Stomach smooth muscle (tissue), 2 donors: ENCODE data around the gene FLT4.

ENCODE experiments used
- H3K27ac ChIP-seq: one replicate; pipeline ENCODE4 v1.7.0; 2013; ENCODE audit warnings: mild to moderate bottlenecking, low read length, inconsistent platforms
- H3K27me3 ChIP-seq, 2 donors: one replicate each; pipeline ENCODE4 v1.7.0; 2013; ENCODE audit warnings: low read length in 2 of 2; ENCODE audit not compliant: insufficient read depth in 2 of 2, control insufficient read depth in 1 of 2
- H3K36me3 ChIP-seq, 2 donors: one replicate each; pipeline ENCODE4 v1.7.0; 2013; ENCODE audit warnings: low read length in 2 of 2; ENCODE audit not compliant: control insufficient read depth in 2 of 2, insufficient read depth in 2 of 2
- H3K4me1 ChIP-seq: one replicate; pipeline ENCODE4 v1.7.0; 2013; ENCODE audit warnings: low read length; ENCODE audit not compliant: control insufficient read depth, insufficient read depth
- H3K4me3 ChIP-seq, 2 donors: one replicate each; pipeline ENCODE4 v1.7.0; 2013; ENCODE audit warnings: low read length in 2 of 2
- H3K9ac ChIP-seq, 2 donors: one replicate each; pipeline ENCODE4 v1.7.0; 2013; ENCODE audit warnings: low read length in 2 of 2, mild to moderate bottlenecking in 1 of 2
- H3K9me3 ChIP-seq, 2 donors: one replicate each; pipeline ENCODE4 v1.7.0; 2013; ENCODE audit warnings: low read length in 2 of 2; ENCODE audit not compliant: control insufficient read depth in 2 of 2
- donor health status: healthy.
- donor health status: Pancreatic carcinoma.

The FLT4 gene

GRCh38 chr5:180586204-180586603 is 63.2 kb downstream of the FLT4 start:
- Histone ChIP-seq H3K4me3 (no peak overlapping the region), H3K4me1 (no peaks in the 10 kb centered on the region), H3K27ac (no peak overlapping the region), H3K9ac (no peak overlapping the region), H3K36me3 (no peaks in the 10 kb centered on the region), H3K27me3 (peaks cover 10 to 22% of the 10 kb centered on the region in 2 donors), H3K9me3 (peaks cover 0 to 3% of the 10 kb centered on the region in 2 donors)

- no peak overlapping the region for H3K4me3 ChIP-seq
- no peaks in the 10 kb centered on the region for H3K36me3 ChIP-seq
- no peak overlapping the region for H3K9ac ChIP-seq
- no peaks in the 10 kb centered on the region for H3K4me1 ChIP-seq
- no peak overlapping the region for H3K27ac ChIP-seq
- H3K27me3 ChIP-seq: peaks cover 0 to 2% of the 10 kb centered on the region in 2 donors
- peaks cover 0 to 3% of the 10 kb centered on the region in 2 donors for H3K9me3 ChIP-seq
Measured at GRCh38 chr5:180583738-180584137, 65.7 kb downstream of the FLT4 start.

- Histone ChIP-seq H3K9ac (no peak overlapping the region), H3K27me3 (no peaks in the 10 kb centered on the region), H3K4me3 (no peak overlapping the region), H3K4me1 (no peaks in the 10 kb centered on the region), H3K27ac (no peak overlapping the region), H3K9me3 (peaks cover 0 to 3% of the 10 kb centered on the region in 2 donors), H3K36me3 (peaks cover 2 to 8% of the 10 kb centered on the region in 2 donors)
Measured at GRCh38 chr5:180580681-180581080, 68.7 kb downstream of the FLT4 start.

- Histone ChIP-seq H3K27ac (no peak overlapping the region), H3K9ac (no peak overlapping the region), H3K36me3 (peaks cover 18 to 27% of the 10 kb centered on the region in 2 donors), H3K27me3 (no peaks in the 10 kb centered on the region), H3K9me3 (no peaks in the 10 kb centered on the region), H3K4me3 (no peak overlapping the region), H3K4me1 (no peaks in the 10 kb centered on the region)
Measured at GRCh38 chr5:180575571-180575970, 73.8 kb downstream of the FLT4 start.

GRCh38 chr5:180568914-180569313 is 80.5 kb downstream of the FLT4 start:
- no peaks in the 10 kb centered on the region for H3K4me1 ChIP-seq
- no peak overlapping the region for H3K27ac ChIP-seq
- no peaks in the 10 kb centered on the region for H3K9me3 ChIP-seq
- H3K36me3 ChIP-seq: peaks cover 17 to 36% of the 10 kb centered on the region in 2 donors
- no peaks in the 10 kb centered on the region for H3K27me3 ChIP-seq
- no peak overlapping the region for H3K4me3 ChIP-seq
- no peak overlapping the region for H3K9ac ChIP-seq

- Histone ChIP-seq H3K27ac (no peak overlapping the region), H3K4me3 (no peak overlapping the region), H3K4me1 (no peaks in the 10 kb centered on the region), H3K36me3 (peaks cover 1 to 22% of the 10 kb centered on the region in 2 donors), H3K27me3 (no peaks in the 10 kb centered on the region), H3K9ac (no peak overlapping the region), H3K9me3 (no peaks in the 10 kb centered on the region)
Measured at GRCh38 chr5:180563994-180564393, 85.4 kb downstream of the FLT4 start.

- Histone ChIP-seq H3K36me3 (peaks cover 2 to 4% of the 10 kb centered on the region in 2 donors), H3K9me3 (no peaks in the 10 kb centered on the region), H3K4me1 (no peaks in the 10 kb centered on the region), H3K4me3 (no peak overlapping the region), H3K9ac (no peak overlapping the region), H3K27me3 (no peaks in the 10 kb centered on the region), H3K27ac (no peak overlapping the region)
Measured at GRCh38 chr5:180558232-180558631, 91.2 kb downstream of the FLT4 start.

- peaks cover 4% of the 10 kb centered on the region in 2 donors for H3K36me3 ChIP-seq
- H3K9me3 ChIP-seq: no peaks in the 10 kb centered on the region
- H3K9ac ChIP-seq: no peak overlapping the region
- H3K27me3 ChIP-seq: no peaks in the 10 kb centered on the region
- no peak overlapping the region for H3K4me3 ChIP-seq
- H3K27ac ChIP-seq: no peak overlapping the region
- no peaks in the 10 kb centered on the region for H3K4me1 ChIP-seq
Measured at GRCh38 chr5:180557217-180557809, 92.1 kb downstream of the FLT4 start.

- H3K36me3 ChIP-seq: peaks cover 4 to 9% of the 10 kb centered on the region in 2 donors
- H3K4me1 ChIP-seq: no peaks in the 10 kb centered on the region
- H3K9me3 ChIP-seq: no peaks in the 10 kb centered on the region
- no peaks in the 10 kb centered on the region for H3K27me3 ChIP-seq
- H3K9ac ChIP-seq: no peak overlapping the region
- H3K27ac ChIP-seq: no peak overlapping the region
- H3K4me3 ChIP-seq: no peak overlapping the region
Measured at GRCh38 chr5:180555168-180555921, 94.1 kb downstream of the FLT4 start.

- Histone ChIP-seq H3K4me1 (no peaks in the 10 kb centered on the region), H3K27ac (no peak overlapping the region), H3K9me3 (no peaks in the 10 kb centered on the region), H3K4me3 (no peak overlapping the region), H3K9ac (no peak overlapping the region), H3K36me3 (peaks cover 4 to 9% of the 10 kb centered on the region in 2 donors), H3K27me3 (no peaks in the 10 kb centered on the region)
Measured at GRCh38 chr5:180553530-180553929, 95.9 kb downstream of the FLT4 start.
